ENCODE measurements around the gene BRD1.

DNA sequence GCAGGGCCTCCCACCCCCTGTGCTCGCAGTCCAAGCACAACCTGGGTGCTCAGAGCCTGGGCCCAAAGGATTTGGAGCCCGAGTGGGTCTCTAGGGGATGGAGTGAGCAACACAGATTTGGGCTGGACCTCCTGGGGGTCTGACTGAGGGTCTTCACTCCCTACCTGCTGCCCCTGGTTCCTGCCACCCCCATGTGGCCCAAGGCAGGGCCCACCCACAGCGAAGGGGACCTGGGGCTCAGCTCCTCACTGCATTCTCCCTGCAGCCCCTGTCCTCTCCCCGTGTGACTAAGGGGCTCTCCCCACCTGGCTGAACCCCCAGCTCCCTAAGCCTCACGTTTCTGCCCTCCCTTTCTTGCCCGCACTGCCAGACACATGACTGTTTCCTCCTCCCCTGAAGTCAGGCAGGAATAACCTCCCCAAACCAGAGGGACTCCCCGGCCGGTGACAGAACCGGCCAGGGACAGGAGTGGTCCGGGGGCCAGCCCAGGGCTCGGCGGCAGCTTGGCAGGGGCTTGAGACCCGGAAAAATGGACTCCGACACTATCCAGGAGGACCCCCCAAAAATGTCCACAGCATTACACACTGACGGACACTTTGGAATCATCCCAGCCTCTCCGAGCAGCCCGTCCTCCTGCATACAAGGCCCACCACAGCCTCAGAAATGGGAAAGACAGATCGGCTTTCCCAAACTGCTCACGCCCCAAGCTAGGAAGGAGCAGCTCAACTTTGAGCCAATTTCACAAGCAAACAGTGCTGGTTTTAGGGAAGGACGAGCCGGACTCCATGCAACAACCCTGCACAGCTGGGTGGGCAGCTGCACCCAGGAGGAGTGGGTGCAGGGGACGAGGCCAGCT lies 57.8 kb downstream of the BRD1 start:
- TF ChIP-seq, protein P1, sequence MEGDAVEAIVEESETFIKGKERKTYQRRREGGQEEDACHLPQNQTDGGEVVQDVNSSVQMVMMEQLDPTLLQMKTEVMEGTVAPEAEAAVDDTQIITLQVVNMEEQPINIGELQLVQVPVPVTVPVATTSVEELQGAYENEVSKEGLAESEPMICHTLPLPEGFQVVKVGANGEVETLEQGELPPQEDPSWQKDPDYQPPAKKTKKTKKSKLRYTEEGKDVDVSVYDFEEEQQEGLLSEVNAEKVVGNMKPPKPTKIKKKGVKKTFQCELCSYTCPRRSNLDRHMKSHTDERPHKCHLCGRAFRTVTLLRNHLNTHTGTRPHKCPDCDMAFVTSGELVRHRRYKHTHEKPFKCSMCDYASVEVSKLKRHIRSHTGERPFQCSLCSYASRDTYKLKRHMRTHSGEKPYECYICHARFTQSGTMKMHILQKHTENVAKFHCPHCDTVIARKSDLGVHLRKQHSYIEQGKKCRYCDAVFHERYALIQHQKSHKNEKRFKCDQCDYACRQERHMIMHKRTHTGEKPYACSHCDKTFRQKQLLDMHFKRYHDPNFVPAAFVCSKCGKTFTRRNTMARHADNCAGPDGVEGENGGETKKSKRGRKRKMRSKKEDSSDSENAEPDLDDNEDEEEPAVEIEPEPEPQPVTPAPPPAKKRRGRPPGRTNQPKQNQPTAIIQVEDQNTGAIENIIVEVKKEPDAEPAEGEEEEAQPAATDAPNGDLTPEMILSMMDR (IDR thresholded peaks at IDR 0.05; ENCODE audit: poor library complexity, severe bottlenecking), result no peak
- TF ChIP-seq, protein P2, sequence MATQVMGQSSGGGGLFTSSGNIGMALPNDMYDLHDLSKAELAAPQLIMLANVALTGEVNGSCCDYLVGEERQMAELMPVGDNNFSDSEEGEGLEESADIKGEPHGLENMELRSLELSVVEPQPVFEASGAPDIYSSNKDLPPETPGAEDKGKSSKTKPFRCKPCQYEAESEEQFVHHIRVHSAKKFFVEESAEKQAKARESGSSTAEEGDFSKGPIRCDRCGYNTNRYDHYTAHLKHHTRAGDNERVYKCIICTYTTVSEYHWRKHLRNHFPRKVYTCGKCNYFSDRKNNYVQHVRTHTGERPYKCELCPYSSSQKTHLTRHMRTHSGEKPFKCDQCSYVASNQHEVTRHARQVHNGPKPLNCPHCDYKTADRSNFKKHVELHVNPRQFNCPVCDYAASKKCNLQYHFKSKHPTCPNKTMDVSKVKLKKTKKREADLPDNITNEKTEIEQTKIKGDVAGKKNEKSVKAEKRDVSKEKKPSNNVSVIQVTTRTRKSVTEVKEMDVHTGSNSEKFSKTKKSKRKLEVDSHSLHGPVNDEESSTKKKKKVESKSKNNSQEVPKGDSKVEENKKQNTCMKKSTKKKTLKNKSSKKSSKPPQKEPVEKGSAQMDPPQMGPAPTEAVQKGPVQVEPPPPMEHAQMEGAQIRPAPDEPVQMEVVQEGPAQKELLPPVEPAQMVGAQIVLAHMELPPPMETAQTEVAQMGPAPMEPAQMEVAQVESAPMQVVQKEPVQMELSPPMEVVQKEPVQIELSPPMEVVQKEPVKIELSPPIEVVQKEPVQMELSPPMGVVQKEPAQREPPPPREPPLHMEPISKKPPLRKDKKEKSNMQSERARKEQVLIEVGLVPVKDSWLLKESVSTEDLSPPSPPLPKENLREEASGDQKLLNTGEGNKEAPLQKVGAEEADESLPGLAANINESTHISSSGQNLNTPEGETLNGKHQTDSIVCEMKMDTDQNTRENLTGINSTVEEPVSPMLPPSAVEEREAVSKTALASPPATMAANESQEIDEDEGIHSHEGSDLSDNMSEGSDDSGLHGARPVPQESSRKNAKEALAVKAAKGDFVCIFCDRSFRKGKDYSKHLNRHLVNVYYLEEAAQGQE (IDR thresholded peaks at IDR 0.05; ENCODE audit: borderline replicate concordance), result no peak
- no peak for TF ChIP-seq EP300 (conservative IDR thresholded peaks at IDR 0.05; ENCODE audit: poor library complexity, severe bottlenecking)
- TF ChIP-seq TAF1 (IDR thresholded peaks at IDR 0.05; ENCODE audit: low read depth), result no peak
- no peak for TF ChIP-seq POLR2AphosphoS5 (IDR thresholded peaks at IDR 0.05)

All from neural cell (in vitro differentiated cells).